GM20000 (cell line): Measurements from ENCODE around the gene EGFR.

Source experiments
- DNase-seq: peaks from one replicate; pipeline ENCODE4 v3.0.0; 2012; ENCODE audit warnings: low spot score
- TF ChIP-seq, protein P1 (sequence below): IDR thresholded peaks from 2 replicates; pipeline ENCODE4 v1.5.1; 2012; ENCODE audit warnings: mild to moderate bottlenecking, control low read depth; ENCODE audit errors: extremely low read depth, missing control alignments

Gene EGFR

DNA sequence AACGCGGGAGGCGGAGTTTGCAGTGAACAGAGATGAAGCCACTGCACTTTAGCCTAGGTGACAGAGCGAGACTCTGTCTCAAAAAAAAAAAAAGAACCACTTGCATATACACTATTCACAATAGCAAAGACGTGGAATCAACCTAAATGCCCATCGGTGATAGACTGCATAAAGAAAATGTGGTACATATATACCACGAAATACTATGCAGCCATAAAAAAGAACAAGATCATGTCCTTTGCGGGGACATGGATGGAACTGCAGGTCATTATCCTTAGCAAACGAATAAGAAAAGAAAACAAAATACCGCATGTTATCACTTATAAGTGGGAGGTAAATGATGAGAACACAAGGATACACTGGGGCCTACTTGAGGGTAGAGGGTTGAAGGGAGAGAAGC lies 39.5 kb downstream of the EGFR start:
- no peak for DNase-seq
- TF ChIP-seq, protein P1, sequence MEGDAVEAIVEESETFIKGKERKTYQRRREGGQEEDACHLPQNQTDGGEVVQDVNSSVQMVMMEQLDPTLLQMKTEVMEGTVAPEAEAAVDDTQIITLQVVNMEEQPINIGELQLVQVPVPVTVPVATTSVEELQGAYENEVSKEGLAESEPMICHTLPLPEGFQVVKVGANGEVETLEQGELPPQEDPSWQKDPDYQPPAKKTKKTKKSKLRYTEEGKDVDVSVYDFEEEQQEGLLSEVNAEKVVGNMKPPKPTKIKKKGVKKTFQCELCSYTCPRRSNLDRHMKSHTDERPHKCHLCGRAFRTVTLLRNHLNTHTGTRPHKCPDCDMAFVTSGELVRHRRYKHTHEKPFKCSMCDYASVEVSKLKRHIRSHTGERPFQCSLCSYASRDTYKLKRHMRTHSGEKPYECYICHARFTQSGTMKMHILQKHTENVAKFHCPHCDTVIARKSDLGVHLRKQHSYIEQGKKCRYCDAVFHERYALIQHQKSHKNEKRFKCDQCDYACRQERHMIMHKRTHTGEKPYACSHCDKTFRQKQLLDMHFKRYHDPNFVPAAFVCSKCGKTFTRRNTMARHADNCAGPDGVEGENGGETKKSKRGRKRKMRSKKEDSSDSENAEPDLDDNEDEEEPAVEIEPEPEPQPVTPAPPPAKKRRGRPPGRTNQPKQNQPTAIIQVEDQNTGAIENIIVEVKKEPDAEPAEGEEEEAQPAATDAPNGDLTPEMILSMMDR, result no peak

DNA sequence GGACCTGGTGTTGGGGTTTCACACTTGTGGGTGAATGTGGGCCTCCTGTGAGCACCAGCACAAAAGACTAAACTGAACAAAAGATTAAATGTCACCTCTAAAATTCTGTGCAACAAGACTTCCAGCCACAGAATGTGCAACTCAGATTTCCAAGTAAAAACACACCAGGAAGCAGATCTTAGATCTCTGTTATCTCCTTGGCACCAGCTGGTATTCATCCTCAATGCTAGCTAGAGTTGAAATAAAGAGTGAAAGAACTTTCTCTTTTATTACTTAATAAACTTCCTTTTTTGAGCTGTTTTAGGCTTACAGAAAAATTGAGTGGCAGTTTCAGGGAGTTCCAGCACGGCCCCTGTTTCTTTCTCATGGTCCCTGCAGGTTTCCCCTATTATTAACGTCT lies 40.2 kb downstream of the EGFR start:
- TF ChIP-seq, protein P1, result no peak
- DNase-seq, result no peak

DNA sequence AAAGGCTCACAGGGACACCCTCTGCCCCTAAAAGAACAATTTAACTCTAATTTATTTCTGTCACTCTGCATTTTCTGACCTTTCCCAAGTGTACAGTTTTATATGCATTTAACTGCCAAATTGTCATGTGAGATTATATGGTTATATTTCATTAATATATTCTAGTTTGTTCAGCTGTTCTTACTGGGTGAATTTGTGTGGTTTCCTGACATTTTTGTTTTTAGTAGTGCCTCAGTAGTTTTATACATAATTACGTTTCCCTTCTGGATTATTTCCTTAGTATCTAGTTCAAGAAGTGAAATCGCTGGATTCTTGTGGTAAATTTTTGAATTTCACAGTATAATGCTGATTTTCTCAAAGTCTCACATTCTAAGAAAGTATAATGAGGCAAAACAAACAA lies 41.3 kb downstream of the EGFR start:
- no peak for DNase-seq
- TF ChIP-seq, protein P1, result no peak

DNA sequence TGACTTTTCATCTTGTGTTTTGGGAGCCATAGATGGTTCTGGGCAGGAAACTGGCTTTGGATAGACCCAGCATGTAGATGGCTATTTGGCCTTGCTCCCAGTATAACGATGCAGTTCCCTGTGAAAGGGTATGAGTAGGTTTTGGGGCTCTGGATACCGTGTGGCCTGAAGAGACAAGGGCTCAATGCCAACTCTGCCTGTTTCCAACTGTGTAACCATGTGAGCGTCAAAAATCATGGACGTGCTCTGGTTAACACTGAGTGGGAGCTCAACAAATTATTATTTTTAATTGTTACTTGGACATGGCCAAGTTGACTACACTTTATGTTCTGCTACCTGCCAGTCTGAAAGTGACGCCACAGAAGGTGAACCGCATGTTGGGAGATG lies 41.8 kb downstream of the EGFR start:
- no peak for DNase-seq
- TF ChIP-seq, protein P1, result no peak

DNA sequence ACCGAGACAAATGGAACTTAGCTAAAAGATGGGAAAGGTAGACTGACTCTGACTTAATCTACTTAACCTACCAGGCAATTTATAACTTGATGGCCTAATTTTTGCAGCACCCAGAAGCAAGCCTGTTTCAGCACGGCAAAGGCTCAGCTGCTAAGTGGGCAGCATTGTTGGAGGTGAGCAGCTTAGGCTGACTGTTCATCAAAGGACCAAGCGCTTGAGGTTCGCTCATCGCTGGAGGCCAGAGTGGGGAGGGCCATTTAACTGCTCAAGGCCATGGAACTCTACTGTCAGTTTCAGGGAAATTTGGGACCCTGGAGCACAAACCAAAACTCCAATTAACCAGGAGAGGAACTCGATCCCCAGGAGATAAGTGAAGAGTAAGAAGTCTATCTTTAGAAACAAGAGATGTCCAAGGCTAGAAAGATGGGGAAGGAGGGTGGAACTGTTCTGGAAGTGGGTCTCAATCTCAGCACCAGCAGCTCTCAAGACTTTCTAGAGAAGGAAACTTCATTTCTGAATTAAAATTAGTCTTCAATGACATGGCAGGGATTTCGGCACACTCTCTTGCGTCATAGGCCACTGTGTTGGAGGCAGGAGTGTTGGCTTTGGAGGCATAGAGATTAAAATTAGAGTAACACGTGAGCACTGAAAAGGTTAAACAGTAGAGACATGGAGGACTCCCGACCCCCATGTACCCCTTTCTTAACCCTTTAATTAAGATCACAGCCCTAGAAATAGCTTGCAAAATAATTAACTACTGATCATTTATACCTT lies 43.1 kb downstream of the EGFR start:
- DNase-seq, result no peak
- TF ChIP-seq, protein P1, result no peak

DNA sequence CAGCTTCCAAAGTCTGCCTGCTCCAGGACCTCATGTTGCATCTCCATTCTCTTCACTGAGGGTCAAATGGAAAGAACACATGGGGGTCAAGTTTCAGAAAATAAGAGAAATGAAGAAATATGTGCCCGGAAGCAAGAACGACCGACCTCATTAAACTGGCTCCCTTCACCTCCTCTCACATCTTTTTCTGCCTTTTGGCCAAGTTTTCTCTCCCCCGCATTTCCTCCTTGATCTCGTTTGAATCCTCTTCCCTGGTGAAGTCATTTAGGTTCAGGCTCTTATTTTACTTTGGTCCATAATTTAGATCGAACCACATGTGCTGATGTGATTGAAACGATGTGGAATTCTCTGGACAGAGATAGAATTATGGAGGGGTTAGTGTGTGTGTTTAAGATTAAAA lies 44.2 kb downstream of the EGFR start:
- DNase-seq, result no peak
- TF ChIP-seq, protein P1, result no peak

DNA sequence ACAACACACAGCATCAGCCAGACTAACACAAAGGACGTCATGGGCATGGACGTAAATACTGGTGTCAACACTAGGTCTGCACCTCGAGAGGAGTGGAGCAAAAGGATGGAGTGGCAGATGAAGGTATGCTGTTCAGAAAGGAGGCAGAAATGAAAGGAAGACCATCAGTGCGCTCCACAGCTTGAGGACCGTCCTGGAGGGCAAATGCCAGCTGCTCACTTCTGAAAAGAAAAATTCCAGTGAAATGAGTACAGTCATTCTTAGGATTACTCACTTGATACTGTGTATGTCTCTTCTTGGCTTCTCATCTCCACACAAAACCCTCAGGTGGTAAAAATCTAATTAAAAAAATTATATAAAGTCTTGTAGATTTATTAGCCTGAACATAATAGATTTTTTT lies 44.8 kb downstream of the EGFR start:
- DNase-seq, result no peak
- TF ChIP-seq, protein P1, result no peak
